Neural cell (in vitro differentiated cells): ENCODE measurements around the gene ITGA1.

Source experiments
- CTCF ChIP-seq: fragments of 450-650 bp; IDR thresholded peaks from 2 replicates; pipeline ENCODE4 v1.5.1; 2014; ENCODE audit warnings: antibody characterized with exemption, mild to moderate bottlenecking, moderate library complexity; ENCODE audit not compliant: poor library complexity, severe bottlenecking
- SMC3 ChIP-seq: fragments of 450-650 bp; conservative IDR thresholded peaks from 2 replicates; pipeline ENCODE4 v1.6.1; 2014; ENCODE audit warnings: antibody characterized with exemption, mild to moderate bottlenecking, moderate library complexity; ENCODE audit not compliant: poor library complexity

DNA sequence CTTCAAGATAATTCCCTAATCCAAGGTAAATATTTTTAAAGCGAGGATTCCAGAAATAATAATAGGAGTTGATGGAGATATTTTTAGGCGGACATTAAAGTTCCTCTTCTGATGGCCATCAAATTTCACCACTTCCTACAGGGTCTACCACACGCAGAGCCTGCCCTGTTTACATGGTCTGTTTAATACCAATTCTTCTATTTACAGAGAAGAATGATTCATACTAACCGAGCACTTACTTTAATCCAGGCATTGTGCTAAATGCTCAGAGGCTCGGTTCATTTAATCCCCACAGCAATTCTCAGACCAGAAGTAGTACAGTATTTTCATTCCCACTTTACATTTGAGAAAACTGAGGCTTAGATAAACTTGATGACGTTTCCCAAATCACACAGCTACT is 3.0 kb upstream of the ITGA1 start:
- TF ChIP-seq CTCF (no peak), SMC3 (no peak)
